GM12872 (cell line): ENCODE measurements around the gene LHFPL2.

Source experiments
- TF ChIP-seq, protein P1 (sequence below): IDR thresholded peaks from 3 replicates; pipeline ENCODE4 v1.5.1; 2011; ENCODE audit warnings: low read depth, mild to moderate bottlenecking, low read length, moderate library complexity; ENCODE audit not compliant: insufficient read depth

The LHFPL2 gene

DNA sequence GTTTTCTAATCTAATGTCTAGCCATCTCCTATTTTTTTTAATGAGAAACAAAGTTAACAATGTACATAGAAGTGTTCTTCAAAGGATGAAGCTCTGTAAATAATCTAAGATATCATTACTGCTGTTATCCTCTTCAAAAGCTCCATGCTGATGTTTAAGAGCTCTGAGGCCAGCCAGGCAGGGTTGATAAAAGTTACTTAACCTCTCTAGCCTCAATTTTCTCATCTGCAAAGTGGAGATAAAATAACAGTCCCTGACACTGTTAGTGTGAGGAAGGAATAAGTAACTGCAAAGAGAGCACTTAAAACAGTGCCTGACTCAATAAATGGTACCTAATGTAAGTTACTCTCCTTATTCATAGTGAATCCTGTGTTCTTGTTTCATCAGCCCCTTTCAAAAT is 60.1 kb downstream of the LHFPL2 start:
- TF ChIP-seq, protein P1, sequence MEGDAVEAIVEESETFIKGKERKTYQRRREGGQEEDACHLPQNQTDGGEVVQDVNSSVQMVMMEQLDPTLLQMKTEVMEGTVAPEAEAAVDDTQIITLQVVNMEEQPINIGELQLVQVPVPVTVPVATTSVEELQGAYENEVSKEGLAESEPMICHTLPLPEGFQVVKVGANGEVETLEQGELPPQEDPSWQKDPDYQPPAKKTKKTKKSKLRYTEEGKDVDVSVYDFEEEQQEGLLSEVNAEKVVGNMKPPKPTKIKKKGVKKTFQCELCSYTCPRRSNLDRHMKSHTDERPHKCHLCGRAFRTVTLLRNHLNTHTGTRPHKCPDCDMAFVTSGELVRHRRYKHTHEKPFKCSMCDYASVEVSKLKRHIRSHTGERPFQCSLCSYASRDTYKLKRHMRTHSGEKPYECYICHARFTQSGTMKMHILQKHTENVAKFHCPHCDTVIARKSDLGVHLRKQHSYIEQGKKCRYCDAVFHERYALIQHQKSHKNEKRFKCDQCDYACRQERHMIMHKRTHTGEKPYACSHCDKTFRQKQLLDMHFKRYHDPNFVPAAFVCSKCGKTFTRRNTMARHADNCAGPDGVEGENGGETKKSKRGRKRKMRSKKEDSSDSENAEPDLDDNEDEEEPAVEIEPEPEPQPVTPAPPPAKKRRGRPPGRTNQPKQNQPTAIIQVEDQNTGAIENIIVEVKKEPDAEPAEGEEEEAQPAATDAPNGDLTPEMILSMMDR, result no peak

DNA sequence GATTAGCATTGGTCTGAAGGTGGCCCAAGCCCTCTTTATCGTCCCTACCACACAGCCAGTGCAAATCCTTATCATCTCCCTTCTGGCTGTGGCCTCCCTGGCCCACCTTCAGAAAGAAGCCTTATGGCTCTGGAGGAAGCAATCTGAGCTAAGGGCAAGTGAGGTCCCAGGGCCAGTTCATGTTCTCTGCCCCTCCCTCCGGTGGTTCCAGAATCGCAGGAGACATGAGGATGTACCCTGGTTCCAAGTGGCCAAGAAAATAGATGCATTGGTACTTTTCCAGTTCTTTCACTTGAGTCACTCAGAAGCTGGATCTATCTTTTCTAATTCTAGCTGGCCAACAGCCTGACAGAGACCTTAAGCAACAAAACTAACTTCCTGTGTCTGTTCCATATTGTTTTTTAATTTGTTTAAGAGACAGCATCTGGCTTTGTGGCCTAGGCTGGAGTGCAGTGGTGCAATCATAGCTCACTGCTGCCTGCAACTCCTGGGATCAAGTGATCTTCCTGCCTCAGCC is 60.7 kb downstream of the LHFPL2 start:
- TF ChIP-seq, protein P1, result no peak

DNA sequence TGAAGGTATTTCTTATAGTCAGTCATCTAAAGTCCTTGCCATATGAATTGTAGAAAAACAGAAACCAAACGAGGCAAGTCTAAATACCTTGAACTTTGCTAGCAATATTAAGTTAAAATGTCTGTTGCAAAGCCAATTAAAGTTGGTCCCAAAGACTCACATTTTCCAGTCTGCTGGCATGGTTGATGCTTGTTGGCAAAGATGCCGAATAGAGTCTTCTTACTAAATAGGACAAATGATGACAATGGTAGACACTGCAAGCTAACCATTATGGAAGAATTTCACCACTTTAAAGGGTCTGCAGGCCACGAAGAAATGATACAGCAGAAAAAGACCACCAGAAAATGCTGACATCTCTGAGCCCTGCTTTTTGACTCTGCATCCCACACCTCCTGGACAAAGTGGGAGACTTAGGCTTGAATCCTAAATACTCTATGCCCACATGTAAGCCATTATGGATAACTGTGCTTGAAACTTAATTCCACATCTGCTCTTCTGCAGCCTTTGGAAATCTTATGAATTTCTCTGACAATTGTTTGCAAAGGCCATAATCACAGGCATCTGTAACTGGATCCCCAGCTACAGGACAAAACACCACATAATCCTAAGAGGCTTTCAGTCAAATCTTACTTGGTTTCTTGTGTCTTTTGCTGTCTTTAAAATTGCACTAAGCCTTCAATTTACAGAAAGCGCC is 61.3 kb downstream of the LHFPL2 start:
- TF ChIP-seq, protein P1, result no peak

DNA sequence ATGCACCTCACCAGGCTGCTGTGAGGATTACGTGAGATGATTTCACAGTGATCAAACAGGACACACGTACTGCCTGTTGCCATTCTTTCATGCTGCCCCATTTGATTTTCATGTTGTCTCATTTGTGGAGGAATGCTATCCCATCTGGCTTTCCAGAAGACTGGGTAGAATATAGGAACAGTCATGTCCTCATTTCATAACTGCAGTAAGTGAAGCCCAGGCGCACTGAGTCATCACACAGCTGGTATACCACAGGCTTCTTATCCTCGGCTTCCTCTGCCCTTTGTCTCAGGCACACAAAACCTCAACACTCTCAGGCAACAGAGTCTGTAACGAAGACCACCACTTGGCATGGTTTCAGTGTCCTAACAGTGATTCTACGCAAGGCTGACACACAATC is 62.3 kb downstream of the LHFPL2 start:
- TF ChIP-seq, protein P1, result no peak

DNA sequence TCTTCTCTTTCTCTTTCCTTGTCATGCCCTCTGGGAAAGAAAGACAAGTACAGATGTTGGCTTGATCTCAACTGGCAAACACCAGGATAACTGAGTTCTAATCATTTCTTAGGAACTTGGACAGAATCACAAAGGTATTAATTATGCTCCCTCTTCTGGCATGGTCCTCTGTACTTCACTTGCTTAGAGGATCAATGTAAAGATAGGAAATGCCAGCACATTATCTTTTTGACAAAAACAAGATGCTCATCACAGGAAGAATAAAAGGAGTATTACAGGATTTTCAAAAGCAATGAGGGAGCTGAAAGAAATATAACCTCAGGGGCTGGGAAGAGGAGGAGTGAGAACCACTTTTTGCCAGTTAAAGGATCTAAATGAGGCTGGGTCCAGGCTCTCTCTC is 70.6 kb downstream of the LHFPL2 start:
- TF ChIP-seq, protein P1, result no peak

DNA sequence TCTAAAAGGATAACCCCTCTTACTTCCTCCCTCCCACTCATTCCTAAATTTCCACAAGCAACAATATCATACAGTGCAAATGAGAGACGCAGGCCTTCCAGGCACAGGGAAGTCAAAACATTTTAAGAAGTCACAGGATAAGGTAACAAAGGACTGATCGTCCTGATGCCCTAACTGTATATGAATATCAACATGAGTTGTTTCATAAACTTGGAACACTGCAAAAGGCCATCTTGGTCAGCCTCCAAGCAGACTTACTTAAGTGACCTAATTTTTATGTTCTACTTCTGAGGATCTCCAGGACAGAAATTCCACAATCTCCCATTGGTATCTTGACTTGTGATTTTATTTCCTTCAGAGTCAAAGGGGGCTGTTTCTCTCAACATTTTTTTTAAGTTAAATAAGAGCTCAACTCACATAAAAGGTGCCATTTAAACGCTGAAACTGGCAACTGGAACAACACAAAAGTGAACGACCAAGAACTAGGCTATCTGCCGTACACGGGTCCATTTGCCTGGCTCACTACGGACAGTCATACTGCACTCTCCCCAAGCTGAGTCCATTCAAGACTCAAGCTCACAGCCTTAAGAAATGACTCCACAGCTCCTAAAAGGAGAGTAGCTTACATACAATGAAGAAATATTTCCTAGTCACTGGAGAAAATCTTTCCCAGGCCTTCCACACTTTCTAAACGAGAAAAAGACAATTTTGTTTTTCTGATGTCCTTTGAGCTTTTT is 71.3 kb downstream of the LHFPL2 start:
- TF ChIP-seq, protein P1, result no peak

DNA sequence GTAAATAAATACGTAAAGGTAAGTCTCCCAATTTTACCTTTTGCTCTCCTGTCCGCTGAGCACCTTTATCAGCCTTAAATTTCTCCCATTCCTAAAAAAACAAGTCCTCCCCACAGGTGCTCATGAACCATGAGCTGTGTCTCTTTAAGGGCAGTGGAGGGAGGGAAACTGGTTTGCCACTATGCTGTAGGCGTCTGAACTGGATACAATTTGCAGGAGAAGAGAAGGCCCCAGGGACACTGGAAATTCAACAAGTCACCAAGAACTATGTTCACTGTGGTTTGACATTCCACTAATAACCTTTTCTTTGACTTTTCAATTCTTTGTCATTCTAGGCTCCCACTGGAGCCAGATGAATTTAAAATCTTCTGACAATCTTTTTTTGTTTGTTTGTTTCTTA is 72.2 kb downstream of the LHFPL2 start:
- TF ChIP-seq, protein P1, result no peak
